ENCODE results near the gene TBCD. TPM values are rescaled to one million over a fixed set of nuclear protein-coding genes. Genes with fewer than 3 reads are reported as not detected.

Gene TBCD
- total RNA-seq, 1 donor from 2014 or later = 31.8 TPM

DNA sequence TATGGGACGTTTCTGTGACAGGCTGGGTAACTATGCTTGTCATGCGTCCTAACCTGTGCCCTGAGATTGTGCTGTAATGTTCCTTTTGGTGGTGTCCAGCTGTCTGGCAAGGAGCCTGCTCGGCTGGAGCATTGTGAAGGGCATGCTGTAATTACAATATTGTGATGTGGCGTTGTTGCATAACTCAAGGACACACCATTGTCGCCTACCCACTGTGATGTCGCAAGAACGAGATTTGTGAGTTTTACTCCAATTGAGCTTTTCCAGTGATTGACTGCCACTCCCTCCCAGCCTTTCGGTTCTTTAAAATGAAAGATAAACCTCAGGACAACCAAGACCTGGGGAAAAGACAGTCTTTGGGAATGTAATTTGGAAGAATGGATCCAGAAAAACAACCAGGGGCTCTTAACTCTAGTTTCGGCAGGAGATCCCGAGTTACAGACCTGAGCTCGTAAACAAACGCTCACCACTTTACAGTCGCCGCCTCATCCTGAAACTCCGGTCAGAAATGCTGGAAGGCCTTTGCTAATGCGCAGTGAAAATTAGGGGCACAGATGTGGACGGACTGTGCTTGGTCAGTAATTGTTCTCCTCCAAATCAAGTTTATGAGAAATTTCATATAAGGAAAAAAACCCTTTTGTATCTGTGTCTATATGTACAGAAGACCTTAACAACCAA, 86.7 kb downstream of the TBCD start:
- Histone ChIP-seq H4K20me1 (ENCODE audit: insufficient read depth, low read length) (no peaks in the 10 kb centered on the region), H3K4me3 (ENCODE audit: insufficient read depth, low read depth, low read length) (no peak overlapping the region), H3K9ac (ENCODE audit: low read length) (no peak overlapping the region), H3K4me2 (ENCODE audit: low read length) (no peak overlapping the region), H3K36me3 (ENCODE audit: insufficient read depth, low read length) (no peaks in the 10 kb centered on the region), H3K9me3 (ENCODE audit: insufficient read depth, low read depth, low read length) (no peaks in the 10 kb centered on the region), H2AFZ (ENCODE audit: low read depth, low read length) (no peak overlapping the region), H3K27ac (ENCODE audit: low read depth, low read length) (no peak overlapping the region), H3K79me2 (ENCODE audit: insufficient read depth, low read length) (no peaks in the 10 kb centered on the region), H3K4me1 (ENCODE audit: insufficient read depth, low read length) (no peaks in the 10 kb centered on the region), H3K27me3 (ENCODE audit: insufficient read depth, low read length) (no peaks in the 10 kb centered on the region)
- Mint-ChIP-seq H3K4me3 (ENCODE audit: unreplicated experiment) (no peak overlapping the region), H3K9me3 (ENCODE audit: unreplicated experiment) (no peaks in the 10 kb centered on the region), H3K27me3 (ENCODE audit: low read depth, unreplicated experiment) (no peaks in the 10 kb centered on the region), H3K27ac (ENCODE audit: unreplicated experiment) (no peak overlapping the region), H3K36me3 (ENCODE audit: low read depth, unreplicated experiment) (no peaks in the 10 kb centered on the region), H3K4me1 (ENCODE audit: low read depth, unreplicated experiment) (peaks cover 7% of the 10 kb centered on the region)
- no peak for DNase-seq (ENCODE audit: low read depth)
- TF ChIP-seq EZH2 (IDR thresholded peaks at IDR 0.05; ENCODE audit: insufficient read depth, low read length) = no peak
- TF ChIP-seq, protein P1, sequence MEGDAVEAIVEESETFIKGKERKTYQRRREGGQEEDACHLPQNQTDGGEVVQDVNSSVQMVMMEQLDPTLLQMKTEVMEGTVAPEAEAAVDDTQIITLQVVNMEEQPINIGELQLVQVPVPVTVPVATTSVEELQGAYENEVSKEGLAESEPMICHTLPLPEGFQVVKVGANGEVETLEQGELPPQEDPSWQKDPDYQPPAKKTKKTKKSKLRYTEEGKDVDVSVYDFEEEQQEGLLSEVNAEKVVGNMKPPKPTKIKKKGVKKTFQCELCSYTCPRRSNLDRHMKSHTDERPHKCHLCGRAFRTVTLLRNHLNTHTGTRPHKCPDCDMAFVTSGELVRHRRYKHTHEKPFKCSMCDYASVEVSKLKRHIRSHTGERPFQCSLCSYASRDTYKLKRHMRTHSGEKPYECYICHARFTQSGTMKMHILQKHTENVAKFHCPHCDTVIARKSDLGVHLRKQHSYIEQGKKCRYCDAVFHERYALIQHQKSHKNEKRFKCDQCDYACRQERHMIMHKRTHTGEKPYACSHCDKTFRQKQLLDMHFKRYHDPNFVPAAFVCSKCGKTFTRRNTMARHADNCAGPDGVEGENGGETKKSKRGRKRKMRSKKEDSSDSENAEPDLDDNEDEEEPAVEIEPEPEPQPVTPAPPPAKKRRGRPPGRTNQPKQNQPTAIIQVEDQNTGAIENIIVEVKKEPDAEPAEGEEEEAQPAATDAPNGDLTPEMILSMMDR (IDR thresholded peaks at IDR 0.05; ENCODE audit: insufficient read depth, low read depth, low read length) = no peak
- no peak for FAIRE-seq

DNA sequence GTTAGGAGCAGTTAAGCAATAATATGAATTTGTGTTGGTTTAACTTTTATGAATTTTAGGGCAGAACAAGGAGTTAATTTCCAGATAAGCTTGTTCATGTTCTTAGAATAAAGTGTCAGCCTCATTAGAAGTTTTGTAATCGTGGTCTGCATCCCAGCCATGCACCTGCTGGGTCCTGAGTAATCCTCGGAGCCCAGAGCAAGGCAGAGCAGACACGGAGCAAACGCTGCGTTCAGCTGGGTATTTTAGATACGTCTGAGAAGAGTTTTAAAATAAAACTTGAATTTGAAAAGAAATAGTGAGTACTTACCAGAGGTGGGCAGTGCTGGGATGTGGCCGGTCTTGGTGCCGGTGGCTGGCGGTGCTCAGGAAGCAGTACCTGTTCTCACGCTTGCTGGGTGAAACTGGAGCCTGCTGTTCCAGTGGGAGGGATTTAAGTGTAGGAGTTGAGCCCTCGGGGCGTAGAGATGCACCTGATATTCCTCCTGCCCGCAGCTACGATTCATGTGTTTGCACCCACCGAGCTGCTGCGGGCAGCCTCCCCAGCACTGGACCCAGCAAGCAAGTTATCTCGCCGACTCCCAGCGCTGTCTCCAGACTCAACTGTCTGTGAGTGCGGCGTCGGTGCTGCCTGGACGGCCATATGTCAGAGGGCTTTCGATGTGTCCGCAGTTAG, 87.9 kb downstream of the TBCD start, which contains the start of gene ZNF750:
TSS of gene ZNF750 (minus strand) at position 406 of the 676 bp plus-strand sequence. CDS start 7,568 bp downstream, outside the sequence.
- no peak for FAIRE-seq
- no peak within 1 kb of the TSS for H2AFZ ChIP-seq (ENCODE audit: low read depth, low read length)
- H3K36me3 ChIP-seq (ENCODE audit: insufficient read depth, low read length) = no peaks in the 10 kb centered on the region
- no peak within 1 kb of the TSS for H3K4me3 ChIP-seq (ENCODE audit: insufficient read depth, low read depth, low read length)
- H3K9me3 Mint-ChIP-seq (ENCODE audit: unreplicated experiment) = no peaks in the 10 kb centered on the region
- no peaks in the 10 kb centered on the region for H4K20me1 ChIP-seq (ENCODE audit: insufficient read depth, low read length)
- H3K9me3 ChIP-seq (ENCODE audit: insufficient read depth, low read depth, low read length) = no peaks in the 10 kb centered on the region
- H3K27ac ChIP-seq (ENCODE audit: low read depth, low read length) = no peak within 1 kb of the TSS
- no peak within 1 kb of the TSS for H3K9ac ChIP-seq (ENCODE audit: low read length)
- no peaks in the 10 kb centered on the region for H3K36me3 Mint-ChIP-seq (ENCODE audit: low read depth, unreplicated experiment)
- H3K27me3 ChIP-seq (ENCODE audit: insufficient read depth, low read length) = no peaks in the 10 kb centered on the region
- no peaks in the 10 kb centered on the region for H3K4me1 ChIP-seq (ENCODE audit: insufficient read depth, low read length)
- peak within 1 kb of the TSS; percentile 41 for H3K27ac Mint-ChIP-seq (ENCODE audit: unreplicated experiment)
- H3K4me3 Mint-ChIP-seq (ENCODE audit: unreplicated experiment) = no peak within 1 kb of the TSS
- H3K4me1 Mint-ChIP-seq (ENCODE audit: low read depth, unreplicated experiment) = peaks cover 11% of the 10 kb centered on the region
- H3K79me2 ChIP-seq (ENCODE audit: insufficient read depth, low read length) = no peaks in the 10 kb centered on the region
- H3K27me3 Mint-ChIP-seq (ENCODE audit: low read depth, unreplicated experiment) = no peaks in the 10 kb centered on the region
- no peak for DNase-seq (ENCODE audit: low read depth)
- TF ChIP-seq, protein P1 (IDR thresholded peaks at IDR 0.05; ENCODE audit: insufficient read depth, low read depth, low read length) = no peak
- TF ChIP-seq EZH2 (IDR thresholded peaks at IDR 0.05; ENCODE audit: insufficient read depth, low read length) = no peak
- no peak within 1 kb of the TSS for H3K4me2 ChIP-seq (ENCODE audit: low read length)

DNA sequence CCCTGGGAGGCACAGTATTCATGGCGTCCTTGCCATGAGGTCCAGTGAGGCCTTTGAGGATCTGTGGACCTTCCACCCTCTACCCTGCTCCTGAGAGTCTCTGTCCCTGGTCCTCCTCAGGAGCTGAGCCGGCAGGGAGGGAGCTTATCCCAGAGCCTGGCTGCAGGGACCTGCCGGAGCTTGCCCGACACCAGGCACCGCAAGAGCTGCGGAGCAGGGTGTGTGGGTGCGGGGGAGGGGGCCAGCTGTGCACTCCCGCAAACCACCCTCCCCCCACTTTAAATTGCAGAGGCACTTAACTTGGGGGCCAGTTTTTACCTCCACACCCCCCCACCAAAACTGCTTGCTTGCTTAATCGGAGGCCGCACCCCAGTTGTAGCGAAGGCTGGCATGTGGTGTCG, 88.6 kb downstream of the TBCD start:
- Mint-ChIP-seq H3K27me3 (ENCODE audit: low read depth, unreplicated experiment) (no peaks in the 10 kb centered on the region), H3K36me3 (ENCODE audit: low read depth, unreplicated experiment) (no peaks in the 10 kb centered on the region), H3K9me3 (ENCODE audit: unreplicated experiment) (no peaks in the 10 kb centered on the region), H3K27ac (ENCODE audit: unreplicated experiment) (no peak overlapping the region), H3K4me1 (ENCODE audit: low read depth, unreplicated experiment) (peaks cover 11% of the 10 kb centered on the region), H3K4me3 (ENCODE audit: unreplicated experiment) (no peak overlapping the region)
- Histone ChIP-seq H3K4me2 (ENCODE audit: low read length) (no peak overlapping the region), H3K36me3 (ENCODE audit: insufficient read depth, low read length) (no peaks in the 10 kb centered on the region), H3K9ac (ENCODE audit: low read length) (no peak overlapping the region), H3K9me3 (ENCODE audit: insufficient read depth, low read depth, low read length) (no peaks in the 10 kb centered on the region), H4K20me1 (ENCODE audit: insufficient read depth, low read length) (no peaks in the 10 kb centered on the region), H2AFZ (ENCODE audit: low read depth, low read length) (no peak overlapping the region), H3K4me1 (ENCODE audit: insufficient read depth, low read length) (no peaks in the 10 kb centered on the region), H3K79me2 (ENCODE audit: insufficient read depth, low read length) (no peaks in the 10 kb centered on the region), H3K4me3 (ENCODE audit: insufficient read depth, low read depth, low read length) (no peak overlapping the region), H3K27me3 (ENCODE audit: insufficient read depth, low read length) (no peaks in the 10 kb centered on the region), H3K27ac (ENCODE audit: low read depth, low read length) (no peak overlapping the region)
- TF ChIP-seq, protein P1 (IDR thresholded peaks at IDR 0.05; ENCODE audit: insufficient read depth, low read depth, low read length) = no peak
- TF ChIP-seq EZH2 (IDR thresholded peaks at IDR 0.05; ENCODE audit: insufficient read depth, low read length) = no peak
- no peak for DNase-seq (ENCODE audit: low read depth)
- no peak for FAIRE-seq
